ENCODE measurements around the gene HSFX2. TPM values are rescaled to one million over a fixed set of nuclear protein-coding genes. Genes with fewer than 3 reads are reported as not detected.

Gene HSFX2
- polyA plus RNA-seq, 1 donor from 2014 or later: 1.3 TPM

DNA sequence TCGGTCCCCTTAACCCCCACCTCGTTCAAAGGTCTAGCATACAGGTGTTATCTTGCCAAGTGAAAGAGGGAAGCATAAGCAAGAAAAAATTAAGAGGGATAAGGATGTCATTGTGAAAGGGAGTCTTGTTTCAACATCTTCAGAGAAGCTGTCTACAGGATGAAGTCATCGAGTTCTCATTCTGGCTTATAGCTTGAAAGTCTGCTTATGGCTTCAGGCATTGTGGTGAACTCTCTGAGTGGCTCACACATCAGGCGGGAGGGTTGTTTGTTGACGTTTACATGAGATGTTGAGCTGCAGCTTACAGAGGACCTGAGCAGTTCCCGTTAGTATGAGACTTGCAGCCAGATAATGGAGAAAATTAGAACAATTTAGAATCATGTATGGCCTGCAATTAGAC lies 24.4 kb downstream of the HSFX2 start:
- H3K9me2 ChIP-seq (ENCODE audit: insufficient read depth, low read length): no peaks in the 10 kb centered on the region
- H2AFZ ChIP-seq (ENCODE audit: low read depth, low read length): no peak overlapping the region
- no peaks in the 10 kb centered on the region for H3K9me3 ChIP-seq (ENCODE audit: low read length)
- no peaks in the 10 kb centered on the region for H3K36me3 ChIP-seq (ENCODE audit: insufficient read depth, low read length)
- TF ChIP-seq, protein P1, sequence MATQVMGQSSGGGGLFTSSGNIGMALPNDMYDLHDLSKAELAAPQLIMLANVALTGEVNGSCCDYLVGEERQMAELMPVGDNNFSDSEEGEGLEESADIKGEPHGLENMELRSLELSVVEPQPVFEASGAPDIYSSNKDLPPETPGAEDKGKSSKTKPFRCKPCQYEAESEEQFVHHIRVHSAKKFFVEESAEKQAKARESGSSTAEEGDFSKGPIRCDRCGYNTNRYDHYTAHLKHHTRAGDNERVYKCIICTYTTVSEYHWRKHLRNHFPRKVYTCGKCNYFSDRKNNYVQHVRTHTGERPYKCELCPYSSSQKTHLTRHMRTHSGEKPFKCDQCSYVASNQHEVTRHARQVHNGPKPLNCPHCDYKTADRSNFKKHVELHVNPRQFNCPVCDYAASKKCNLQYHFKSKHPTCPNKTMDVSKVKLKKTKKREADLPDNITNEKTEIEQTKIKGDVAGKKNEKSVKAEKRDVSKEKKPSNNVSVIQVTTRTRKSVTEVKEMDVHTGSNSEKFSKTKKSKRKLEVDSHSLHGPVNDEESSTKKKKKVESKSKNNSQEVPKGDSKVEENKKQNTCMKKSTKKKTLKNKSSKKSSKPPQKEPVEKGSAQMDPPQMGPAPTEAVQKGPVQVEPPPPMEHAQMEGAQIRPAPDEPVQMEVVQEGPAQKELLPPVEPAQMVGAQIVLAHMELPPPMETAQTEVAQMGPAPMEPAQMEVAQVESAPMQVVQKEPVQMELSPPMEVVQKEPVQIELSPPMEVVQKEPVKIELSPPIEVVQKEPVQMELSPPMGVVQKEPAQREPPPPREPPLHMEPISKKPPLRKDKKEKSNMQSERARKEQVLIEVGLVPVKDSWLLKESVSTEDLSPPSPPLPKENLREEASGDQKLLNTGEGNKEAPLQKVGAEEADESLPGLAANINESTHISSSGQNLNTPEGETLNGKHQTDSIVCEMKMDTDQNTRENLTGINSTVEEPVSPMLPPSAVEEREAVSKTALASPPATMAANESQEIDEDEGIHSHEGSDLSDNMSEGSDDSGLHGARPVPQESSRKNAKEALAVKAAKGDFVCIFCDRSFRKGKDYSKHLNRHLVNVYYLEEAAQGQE (IDR thresholded peaks at IDR 0.05; ENCODE audit: borderline replicate concordance): no peak
- TF ChIP-seq TAF1 (IDR thresholded peaks at IDR 0.05; ENCODE audit: low read depth) (no peak), SMC3 (conservative IDR thresholded peaks at IDR 0.05; ENCODE audit: poor library complexity) (no peak), EP300 (conservative IDR thresholded peaks at IDR 0.05; ENCODE audit: poor library complexity, severe bottlenecking) (no peak), POLR2AphosphoS5 (IDR thresholded peaks at IDR 0.05) (no peak), EZH2 (IDR thresholded peaks at IDR 0.05; ENCODE audit: borderline replicate concordance, insufficient read depth, low read length, poor library complexity, severe bottlenecking) (no peak), MXI1 (conservative IDR thresholded peaks at IDR 0.05; ENCODE audit: poor library complexity, severe bottlenecking) (no peak), RAD21 (conservative IDR thresholded peaks at IDR 0.05) (no peak)
- TF ChIP-seq, protein P2, sequence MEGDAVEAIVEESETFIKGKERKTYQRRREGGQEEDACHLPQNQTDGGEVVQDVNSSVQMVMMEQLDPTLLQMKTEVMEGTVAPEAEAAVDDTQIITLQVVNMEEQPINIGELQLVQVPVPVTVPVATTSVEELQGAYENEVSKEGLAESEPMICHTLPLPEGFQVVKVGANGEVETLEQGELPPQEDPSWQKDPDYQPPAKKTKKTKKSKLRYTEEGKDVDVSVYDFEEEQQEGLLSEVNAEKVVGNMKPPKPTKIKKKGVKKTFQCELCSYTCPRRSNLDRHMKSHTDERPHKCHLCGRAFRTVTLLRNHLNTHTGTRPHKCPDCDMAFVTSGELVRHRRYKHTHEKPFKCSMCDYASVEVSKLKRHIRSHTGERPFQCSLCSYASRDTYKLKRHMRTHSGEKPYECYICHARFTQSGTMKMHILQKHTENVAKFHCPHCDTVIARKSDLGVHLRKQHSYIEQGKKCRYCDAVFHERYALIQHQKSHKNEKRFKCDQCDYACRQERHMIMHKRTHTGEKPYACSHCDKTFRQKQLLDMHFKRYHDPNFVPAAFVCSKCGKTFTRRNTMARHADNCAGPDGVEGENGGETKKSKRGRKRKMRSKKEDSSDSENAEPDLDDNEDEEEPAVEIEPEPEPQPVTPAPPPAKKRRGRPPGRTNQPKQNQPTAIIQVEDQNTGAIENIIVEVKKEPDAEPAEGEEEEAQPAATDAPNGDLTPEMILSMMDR (IDR thresholded peaks at IDR 0.05; ENCODE audit: poor library complexity, severe bottlenecking): no peak
- no peak overlapping the region for H3K9ac ChIP-seq (ENCODE audit: low read length)
- H3F3A ChIP-seq (ENCODE audit: insufficient read depth, low read length, poor library complexity, severe bottlenecking): no peaks in the 10 kb centered on the region
- H3K4me3 ChIP-seq (ENCODE audit: low read length): no peak overlapping the region
- H3K27ac ChIP-seq (ENCODE audit: low read length): no peak overlapping the region
- H4K20me1 ChIP-seq (ENCODE audit: insufficient read depth): no peaks in the 10 kb centered on the region
- H3K4me2 ChIP-seq (ENCODE audit: low read length): no peak overlapping the region
- no peaks in the 10 kb centered on the region for H3K27me3 ChIP-seq (ENCODE audit: insufficient read depth, low read depth, low read length)
- H3K79me2 ChIP-seq (replicated peaks; ENCODE audit: insufficient read depth, low read length): no peaks in the 10 kb centered on the region

DNA sequence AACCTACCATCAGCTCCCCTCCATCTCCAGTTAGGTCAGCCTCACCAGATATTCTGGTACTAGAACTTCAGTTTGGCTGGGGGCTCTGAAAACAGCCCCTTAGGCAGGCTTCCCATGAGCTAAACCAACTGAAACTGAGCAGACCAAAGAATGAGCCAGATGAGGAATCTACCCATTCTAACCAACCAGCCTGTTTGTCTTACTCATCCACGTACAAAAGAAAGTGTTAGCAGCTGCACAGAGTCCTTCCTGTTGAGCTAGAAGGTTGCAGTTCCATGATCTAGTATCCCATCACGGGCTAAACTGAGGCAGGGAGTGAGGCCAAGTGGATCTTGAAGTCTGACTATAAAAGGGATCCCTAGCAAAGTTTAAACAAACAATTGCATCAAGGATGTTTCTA lies 25.3 kb downstream of the HSFX2 start:
- Histone ChIP-seq H3K4me3 (ENCODE audit: low read length) (no peak overlapping the region), H3K9me2 (ENCODE audit: insufficient read depth, low read length) (no peaks in the 10 kb centered on the region), H3K79me2 (replicated peaks; ENCODE audit: insufficient read depth, low read length) (no peaks in the 10 kb centered on the region), H3K9me3 (ENCODE audit: low read length) (no peaks in the 10 kb centered on the region), H3K27me3 (ENCODE audit: insufficient read depth, low read depth, low read length) (no peaks in the 10 kb centered on the region), H3K27ac (ENCODE audit: low read length) (no peak overlapping the region), H2AFZ (ENCODE audit: low read depth, low read length) (no peak overlapping the region), H3K36me3 (ENCODE audit: insufficient read depth, low read length) (no peaks in the 10 kb centered on the region), H4K20me1 (ENCODE audit: insufficient read depth) (no peaks in the 10 kb centered on the region), H3K4me2 (ENCODE audit: low read length) (no peak overlapping the region), H3K9ac (ENCODE audit: low read length) (no peak overlapping the region), H3F3A (ENCODE audit: insufficient read depth, low read length, poor library complexity, severe bottlenecking) (no peaks in the 10 kb centered on the region)
- TF ChIP-seq, protein P2 (IDR thresholded peaks at IDR 0.05; ENCODE audit: poor library complexity, severe bottlenecking): no peak
- TF ChIP-seq POLR2AphosphoS5 (IDR thresholded peaks at IDR 0.05) (no peak), MXI1 (conservative IDR thresholded peaks at IDR 0.05; ENCODE audit: poor library complexity, severe bottlenecking) (no peak), SMC3 (conservative IDR thresholded peaks at IDR 0.05; ENCODE audit: poor library complexity) (no peak), EZH2 (IDR thresholded peaks at IDR 0.05; ENCODE audit: borderline replicate concordance, insufficient read depth, low read length, poor library complexity, severe bottlenecking) (no peak), EP300 (conservative IDR thresholded peaks at IDR 0.05; ENCODE audit: poor library complexity, severe bottlenecking) (no peak), RAD21 (conservative IDR thresholded peaks at IDR 0.05) (no peak), TAF1 (IDR thresholded peaks at IDR 0.05; ENCODE audit: low read depth) (no peak)
- TF ChIP-seq, protein P1 (IDR thresholded peaks at IDR 0.05; ENCODE audit: borderline replicate concordance): no peak
